Right lung (tissue), 5 donors: ENCODE data around the gene TMEM54. TPM values are rescaled to one million over a fixed set of nuclear protein-coding genes. Genes with fewer than 3 reads are reported as not detected.
"Not testable (repeated sequence)": the region's sequence is repeated elsewhere in the genome, so short reads cannot be mapped to it uniquely, and the experiment has no call there.

Experiments used
- DNase-seq, 2 donors: peaks; one replicate each; pipeline ENCODE4 v3.0.0-alpha.2; 2013
- polyA plus RNA-seq, 5 donors: library from polyadenylated mRNA; unstranded; fragments of 120-200 nt; gene quantifications; one replicate each; pipeline versions ENCODE4 v1.2.1 to v1.2.3, GENCODE V29; 2013; ENCODE audit warnings: inconsistent platforms in 1 of 5, low replicate concordance in 1 of 5; ENCODE audit not compliant: insufficient read length in 5 of 5, insufficient read depth in 1 of 5

The TMEM54 gene
- polyA plus RNA-seq, 5 donors = 18.7 to 27.1 (median 22.8) TPM

DNA sequence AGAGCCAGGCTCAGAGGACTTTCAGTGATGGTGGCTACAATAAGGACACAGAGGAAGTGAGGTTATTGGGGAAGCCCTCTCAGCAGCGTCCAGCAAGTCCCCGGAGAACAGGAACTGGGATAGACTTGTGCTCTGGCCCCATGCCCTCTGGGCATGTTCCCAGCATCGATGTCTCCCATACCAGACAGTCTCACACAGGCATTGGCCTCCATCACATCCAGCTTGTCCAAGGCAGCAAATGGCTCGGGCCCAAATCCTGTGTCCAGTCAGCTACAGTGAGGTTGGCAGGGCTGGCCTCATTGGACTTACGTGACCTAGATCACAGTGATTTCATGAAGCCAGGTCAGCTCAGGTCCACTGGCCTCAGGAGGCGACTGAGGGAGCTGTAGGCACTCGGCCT, 19.6 kb upstream of the TMEM54 start:
- DNase-seq = no peak

DNA sequence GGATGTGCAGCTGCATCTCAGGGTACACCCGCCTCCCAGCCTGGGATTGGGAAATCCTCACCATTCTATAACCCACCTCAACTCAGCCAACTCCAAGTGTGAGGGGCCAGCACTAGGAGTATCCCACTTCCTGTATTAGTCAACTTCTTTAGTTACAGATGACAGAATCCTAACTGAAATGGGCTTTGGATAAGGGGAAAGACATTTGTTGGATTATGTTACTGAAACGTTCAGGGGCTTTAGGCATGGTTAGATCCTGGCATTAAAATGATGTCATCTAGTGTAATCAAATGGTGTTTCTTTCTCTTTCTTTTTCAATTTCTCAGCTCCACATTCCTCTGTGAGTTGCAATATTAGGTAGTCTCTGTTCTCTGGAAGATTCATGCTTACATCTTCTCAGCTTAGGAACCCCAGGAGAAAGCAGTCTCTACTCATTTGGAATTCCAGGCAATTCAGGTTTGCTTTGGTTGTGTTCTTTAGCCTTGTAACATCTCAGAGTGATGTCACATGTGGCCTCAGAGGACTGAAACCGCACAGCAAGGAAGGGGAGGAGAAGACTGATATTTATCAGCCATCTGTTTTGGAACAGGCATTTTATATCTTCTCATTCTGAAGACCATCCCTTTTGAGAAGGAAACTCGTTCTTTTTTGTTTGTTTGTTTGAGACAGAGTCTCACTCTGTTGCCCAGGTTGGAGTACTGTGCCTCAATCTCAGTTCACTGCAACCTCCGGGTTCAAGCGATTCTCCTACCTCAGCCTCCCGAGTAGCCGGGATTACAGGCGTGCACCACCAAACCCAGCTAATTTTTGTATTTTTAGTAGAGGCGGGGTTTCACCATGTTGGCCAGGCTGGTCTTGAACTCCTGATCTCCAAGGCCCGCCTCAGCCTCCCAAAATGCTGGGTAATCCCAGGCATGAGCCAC, 18.9 kb upstream of the TMEM54 start:
- no peak for DNase-seq

- no peak for DNase-seq
Measured at GRCh38 chr1:32918179-32918578, 17.0 kb upstream of the TMEM54 start.

DNA sequence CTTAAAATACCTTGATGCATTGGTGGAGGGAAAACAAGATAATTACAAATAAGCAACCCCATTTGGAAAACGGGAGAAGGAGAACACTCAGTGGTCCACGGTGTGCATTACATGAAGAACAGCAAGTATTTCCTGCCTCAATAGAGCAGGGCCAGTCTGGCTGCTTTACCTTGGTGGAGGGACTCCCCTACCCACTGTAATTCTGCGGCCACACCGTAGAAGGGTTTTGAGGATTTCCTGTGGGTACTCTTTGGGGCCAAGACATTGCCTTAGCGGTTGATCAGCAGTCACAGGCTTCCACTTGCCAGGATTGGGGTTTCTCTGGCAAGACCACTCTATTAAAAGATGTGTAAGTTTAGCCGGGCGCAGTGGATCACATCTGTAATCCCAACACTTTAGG, 16.3 kb upstream of the TMEM54 start:
- no peak for DNase-seq

DNA sequence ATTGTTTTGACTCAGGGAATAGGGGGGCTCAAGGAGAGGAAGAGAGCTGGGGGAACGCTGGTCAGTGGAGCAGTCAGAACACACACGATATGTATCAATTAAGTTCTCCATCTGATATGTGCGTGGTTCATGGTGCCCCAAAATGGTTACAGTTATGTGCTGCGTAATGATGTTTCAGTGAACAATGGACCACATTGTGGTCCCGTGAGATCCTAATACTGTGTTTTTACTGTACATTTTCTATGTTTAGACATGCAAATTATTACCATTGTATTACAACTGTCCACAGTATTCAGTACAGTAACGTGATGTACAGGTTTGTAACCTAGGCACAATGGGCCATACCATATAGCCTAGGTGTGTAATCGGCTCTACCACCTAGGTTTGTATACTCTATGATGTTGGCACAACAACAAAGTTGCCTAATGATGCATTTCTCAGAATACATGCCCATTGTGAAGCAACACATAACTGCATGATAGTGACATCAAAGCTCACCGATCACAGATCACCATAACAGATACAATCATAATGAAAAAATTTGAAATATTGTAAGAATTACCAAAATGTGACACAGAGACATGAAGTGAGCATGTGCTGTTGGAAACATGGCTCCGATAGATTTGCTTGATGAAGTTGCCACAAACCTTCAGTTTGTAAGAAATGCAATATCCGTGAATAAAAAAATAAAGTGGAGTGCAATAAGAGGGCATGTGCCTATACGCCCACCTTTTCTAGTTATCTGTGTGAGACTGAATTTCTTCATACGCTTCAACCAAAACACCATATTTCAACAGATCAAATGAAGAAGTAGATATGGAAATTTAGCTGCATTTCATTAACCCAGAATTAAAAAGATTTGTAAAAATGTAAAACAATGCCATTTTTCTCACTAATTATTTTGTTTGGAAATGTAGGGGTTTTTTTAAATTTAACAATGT, 14.8 kb upstream of the TMEM54 start:
- DNase-seq = no peak

DNA sequence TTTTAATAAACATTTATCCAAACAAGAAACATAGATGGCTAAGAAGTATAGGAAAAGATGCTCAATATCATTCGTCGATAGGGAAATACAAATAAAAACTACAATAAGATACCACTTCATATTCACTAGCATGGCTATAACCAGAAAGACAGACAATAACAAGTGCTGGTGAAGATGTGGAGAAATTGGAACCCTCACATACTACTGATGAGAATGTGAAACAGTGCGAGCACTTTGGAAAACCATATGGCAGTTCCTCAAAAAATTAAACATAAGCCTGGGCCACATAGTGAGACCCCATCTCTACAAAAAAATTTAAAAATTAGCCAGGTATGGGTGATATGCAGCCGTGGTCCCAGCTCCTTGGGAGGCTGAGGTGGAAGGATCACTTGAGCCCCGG, 9.1 kb upstream of the TMEM54 start:
- no peak for DNase-seq

DNA sequence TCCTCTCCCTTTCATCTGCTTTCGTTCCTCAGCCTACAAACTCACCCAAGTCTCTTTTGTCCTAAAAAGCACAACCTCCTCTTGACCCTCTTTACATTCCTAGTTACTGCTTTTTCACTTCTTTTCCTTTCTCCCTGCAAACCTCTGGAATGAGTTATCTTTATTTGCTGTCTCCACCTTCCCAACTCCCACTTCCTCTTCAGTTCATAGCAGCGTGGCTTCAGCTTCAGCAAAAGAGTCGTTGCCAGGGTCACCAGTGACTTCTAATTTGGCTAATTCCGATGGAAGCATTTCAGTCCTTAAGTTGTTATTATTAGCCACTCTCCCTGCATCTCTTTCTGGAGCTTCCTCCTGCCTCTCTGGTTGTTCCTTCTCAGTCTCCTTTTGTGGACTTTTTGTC, 6.2 kb upstream of the TMEM54 start:
- DNase-seq = no peak

DNA sequence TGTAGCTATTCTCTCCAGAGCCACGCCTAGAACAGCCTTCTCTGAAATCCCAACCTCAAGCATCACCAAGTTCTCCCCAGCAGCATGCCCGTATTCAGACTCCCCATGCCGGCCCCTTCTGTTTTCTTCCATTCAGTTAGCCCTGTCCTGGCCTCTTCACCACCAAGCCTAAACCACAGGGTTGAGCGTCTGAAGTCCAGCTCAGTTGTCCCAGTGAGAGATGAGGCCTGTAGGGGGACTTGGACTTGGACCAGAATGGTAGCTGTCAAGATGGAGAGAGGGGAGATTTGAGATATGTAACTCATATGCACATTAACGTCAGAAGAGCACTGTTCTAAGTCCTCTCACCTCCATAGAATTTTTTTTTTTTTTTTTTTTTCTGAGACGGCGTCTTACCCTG, 5.5 kb upstream of the TMEM54 start:
- DNase-seq = no peak

- DNase-seq = not testable (repeated sequence)
Measured at GRCh38 chr1:32905588-32905987, 4.4 kb upstream of the TMEM54 start.

- DNase-seq = no peak
Measured at GRCh38 chr1:32904797-32905196, 3.6 kb upstream of the TMEM54 start.

DNA sequence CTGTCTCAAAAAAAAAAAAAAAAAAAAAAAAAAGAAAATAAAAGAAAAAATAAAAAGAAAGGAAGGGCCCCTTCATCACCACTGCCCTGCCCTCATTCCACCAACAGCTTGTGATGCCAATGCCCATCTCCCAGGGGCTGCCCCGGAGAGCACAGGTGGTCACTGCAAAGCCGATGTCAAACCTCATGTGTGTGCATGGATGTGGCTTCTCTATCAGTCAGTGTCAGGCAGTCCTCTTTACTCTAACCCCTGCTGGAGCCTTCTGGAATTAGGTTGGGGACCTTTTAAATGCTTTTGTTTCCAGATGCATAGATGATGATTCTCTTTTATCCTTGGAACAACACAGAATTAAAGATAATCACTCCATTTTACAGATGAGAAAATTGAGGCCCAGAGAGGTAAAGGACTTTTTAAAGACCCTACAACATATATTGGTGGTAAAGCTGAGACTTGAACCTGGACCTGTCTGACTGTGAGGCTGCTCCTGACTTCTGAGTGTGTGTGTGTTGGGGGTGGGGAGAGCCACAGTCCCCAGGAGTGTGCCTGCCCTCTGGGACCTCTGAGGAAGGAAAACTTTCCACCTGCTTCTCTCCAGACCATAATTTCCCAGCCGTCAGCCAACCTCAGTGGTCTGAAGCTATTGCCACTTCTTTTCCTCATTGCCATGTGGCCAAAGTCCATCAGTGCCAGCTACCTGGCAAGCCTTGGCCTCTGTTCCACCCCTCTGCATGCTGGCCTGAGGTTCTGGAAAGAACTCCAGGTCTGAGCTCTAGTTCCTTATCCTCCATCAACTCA, 3.0 kb upstream of the TMEM54 start:
- DNase-seq = no peak

DNA sequence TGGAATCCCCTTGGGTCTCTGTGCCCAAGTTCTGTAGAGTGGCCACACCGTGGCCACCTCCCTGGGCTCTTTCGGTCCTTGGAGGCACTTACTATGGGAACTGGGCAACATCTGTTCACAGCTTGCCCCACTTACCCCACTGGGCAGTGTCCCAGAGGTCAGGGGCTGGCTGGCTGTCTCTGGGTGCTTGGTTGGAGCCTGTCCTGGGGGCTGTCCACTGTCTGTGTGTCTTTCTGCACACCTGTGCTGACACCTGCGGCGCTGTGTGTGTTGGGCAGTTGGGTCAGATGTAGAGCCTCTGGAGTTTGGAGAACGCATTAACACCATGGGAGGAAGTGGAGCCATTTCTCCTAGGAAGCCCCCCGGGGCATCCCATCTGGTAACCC, 1.3 kb upstream of the TMEM54 start:
- no peak for DNase-seq

DNA sequence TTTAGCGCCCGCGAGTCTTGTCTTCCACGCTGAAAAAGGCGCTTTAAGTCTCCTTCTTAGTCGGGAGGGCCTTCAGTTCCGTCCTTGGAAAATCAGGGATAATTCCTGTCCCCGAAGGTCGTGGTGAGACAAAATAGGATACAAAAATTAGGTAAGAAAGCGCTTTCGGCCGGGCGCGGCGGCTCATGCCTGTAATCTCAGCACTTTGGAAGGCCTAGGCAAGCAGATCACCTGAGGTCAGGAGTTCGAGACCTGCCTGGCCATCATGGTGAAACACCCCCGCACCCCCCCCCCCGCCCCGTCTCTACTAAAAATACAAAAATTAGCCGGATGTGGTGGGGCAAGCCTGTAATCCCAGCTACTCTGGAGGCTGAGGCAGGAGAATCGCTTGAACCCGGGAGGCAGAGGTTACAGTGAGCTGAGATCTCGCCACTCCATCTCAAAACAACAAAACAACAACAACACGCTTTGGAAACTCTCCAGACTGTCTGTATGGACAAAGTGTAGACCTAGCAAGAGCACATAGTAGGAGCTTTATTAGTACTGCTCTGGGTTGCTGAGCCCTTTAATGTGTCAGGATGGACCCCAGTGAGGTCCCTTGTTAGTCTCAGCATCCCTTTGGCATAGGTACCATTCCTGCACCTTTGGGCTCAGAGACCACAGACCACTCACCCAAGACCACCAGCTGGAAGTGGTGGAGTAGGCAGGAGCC, 790 bp upstream of the TMEM54 start:
- no peak for DNase-seq

DNA sequence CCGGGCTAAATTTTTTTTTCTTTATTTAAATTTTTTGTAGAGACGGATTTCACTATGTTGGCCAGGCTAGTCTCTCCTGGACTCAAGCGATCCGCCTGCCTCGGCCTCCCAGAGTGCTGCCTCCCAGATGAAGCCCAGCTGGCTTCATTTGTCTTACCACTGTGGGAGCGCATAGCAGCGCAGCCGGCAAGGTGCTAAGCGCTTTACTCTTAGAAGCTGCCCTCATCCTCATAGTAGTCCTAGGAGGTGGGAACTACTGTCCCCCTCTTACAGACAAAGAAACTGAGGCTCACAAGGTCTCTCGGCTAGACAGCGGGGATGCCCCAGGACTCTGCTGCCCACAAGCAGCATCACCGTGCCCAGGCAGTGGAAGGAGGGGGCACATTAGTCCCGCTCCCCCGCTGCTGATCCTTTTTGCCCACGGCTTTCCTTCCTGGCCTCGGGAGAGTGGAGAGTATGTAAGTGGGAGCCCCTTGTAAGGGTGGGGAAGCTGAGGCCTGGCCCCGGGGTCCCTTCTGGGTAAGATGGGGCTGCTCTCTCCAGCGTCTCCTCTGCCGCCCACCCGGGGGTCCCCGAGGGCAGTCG, 726 bp downstream of the TMEM54 start:
- no peak for DNase-seq

- DNase-seq = no peak
Measured at GRCh38 chr1:32899586-32900296, 1.4 kb downstream of the TMEM54 start.

DNA sequence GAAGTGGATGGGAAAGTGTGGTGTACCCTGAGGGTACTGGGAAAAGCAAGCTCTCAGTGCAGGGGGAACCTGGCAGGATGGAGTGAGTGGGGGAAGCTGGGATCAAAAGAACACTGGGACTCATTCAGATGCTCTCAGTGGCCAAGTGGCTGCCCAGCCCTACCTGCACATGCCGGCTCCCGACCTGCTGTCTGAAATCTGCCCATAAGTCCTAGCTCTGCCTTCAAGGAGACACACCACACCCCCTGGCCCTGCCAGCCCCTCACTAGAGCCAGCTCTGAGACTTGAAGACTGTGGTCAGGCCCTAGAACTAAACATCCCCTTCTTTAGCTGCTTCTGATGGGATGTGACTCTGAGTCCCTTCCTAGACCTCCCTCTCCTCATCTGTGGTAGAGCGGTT, 2.2 kb downstream of the TMEM54 start:
- DNase-seq = no peak

DNA sequence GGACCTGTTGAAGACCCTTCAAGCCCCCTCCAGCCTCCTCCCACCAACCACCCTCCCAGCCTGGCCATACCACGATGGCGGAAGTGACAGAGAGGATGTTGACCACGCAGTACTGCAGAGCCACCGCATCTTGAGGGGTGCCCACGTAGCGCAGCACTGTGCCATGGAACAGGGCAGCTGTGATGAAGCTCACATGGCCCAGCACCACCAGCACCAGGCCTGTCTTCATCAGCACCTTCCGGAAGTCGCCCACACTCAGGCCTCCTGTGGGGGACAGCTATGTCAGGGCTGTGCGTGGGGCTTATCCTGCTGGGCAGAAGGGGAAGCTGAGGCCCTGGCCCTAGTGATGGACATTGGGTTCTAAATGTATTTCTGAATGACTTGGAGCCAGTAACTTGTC, 3.1 kb downstream of the TMEM54 start:
- no peak for DNase-seq

GRCh38 chr1:32897082-32898049, 3.8 kb downstream of the TMEM54 start:
- no peak for DNase-seq

- DNase-seq = no peak
Measured at GRCh38 chr1:32896451-32896850, 4.7 kb downstream of the TMEM54 start.
